Suppressor macrophage (primary cell): ENCODE results near the gene MTFR1L.
"Not testable (repeated sequence)": the region's sequence is repeated elsewhere in the genome, so short reads cannot be mapped to it uniquely, and the experiment has no call there.

Experiments used
- DNase-seq, 4 experiments: peaks; one replicate each; pipeline ENCODE4 v3.0.0-alpha.2; 2020 to 2022

Gene MTFR1L

DNA sequence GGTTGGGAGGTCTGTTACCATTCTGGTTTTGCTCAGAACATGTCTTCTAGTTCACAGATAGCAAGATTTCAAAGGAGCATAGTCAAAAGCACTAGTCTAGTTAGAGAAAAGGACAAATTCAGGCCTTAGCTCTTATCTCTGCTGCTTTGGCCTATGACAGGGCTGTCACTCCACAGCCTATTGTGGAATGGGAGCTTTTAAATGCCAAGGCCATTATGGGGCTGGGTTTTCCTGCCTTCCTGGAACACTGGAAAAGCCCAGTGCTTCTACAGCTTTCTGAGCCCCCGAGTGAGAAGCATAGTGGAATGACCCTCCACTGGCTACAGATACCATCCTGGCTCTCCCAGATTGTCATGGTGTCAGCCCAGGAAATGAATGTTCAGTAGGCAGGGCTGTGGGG lies 9.3 kb downstream of the MTFR1L start:
- DNase-seq = no peak

DNA sequence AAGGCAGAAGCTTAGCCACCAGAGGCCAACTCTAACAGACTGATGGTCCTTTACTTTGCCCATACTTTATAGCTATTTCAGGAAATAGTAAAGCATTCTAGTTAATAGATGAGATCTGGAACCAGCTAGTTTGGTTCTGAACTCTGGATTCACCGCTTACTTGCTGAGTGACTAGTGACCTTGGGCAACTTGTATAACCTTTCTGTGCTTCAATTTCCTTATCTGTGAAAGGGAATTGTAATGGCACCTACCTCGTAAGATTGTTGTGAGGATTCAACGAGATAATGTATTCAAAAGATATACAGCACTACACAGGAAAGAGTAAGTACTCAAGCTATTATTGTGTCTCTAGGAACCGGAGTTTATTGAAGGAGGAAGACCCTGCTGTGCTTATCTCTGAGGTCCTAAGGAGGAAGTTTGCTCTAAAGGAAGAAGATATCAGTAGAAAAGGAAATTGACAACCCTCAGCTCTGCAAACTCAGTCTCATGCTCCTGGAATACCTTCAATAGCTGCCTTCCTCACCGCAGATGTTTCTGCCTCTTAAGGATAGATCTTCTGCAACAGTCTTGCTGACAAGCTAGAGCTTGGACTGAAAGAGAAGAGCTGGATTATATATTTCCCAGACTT lies 11.9 kb downstream of the MTFR1L start:
- no peak for DNase-seq

DNA sequence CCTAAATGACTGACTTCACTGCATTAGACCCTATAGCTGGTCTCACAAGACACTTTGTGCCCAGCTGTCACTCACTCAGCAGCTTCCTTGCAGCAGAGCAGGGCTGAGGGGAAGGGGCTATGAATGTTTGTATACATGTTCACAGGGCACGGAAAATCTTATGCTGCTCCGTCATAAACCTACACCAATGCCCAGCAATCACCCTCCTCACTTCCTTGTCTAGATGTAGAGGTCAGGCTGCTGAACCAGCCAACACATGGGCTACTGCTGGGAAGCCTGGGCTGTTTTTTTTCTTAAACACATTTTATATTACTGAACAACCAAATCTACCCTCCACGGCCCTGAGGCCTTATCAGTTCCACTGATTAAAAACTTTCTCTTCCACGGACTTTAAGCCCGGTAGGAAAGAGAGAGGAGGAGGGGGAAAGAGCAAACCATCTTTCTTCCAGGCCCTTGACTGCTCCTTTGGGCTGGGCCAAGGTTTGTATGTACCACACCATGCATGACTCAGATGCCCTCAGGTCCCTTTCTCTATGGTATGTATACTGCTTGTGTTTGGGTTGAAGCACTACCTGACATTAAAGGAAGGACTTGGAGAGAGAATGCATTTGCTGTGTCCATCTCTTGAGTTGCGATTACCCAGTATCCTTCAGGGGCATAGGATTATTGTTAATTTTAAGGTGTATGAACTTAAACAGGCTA lies 12.7 kb downstream of the MTFR1L start:
- DNase-seq = no peak

DNA sequence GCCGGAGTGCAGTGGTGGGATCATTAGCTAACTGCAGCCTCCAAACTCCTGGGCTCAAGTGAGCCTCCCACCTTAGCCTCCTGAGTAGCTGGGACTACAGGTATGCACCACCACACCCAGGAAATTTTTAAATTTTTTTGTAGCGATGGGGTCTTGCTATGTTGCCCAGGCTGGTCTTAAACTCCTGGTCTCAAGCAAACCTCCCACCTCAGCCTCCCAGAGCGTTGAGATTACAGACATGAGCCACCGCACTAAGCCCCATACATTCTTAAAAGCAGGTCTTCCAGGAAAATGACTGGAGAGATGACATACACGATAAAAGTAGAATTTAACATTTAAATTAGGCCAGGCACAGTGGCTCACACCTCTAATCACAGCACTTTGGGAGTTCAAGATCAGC lies 13.4 kb downstream of the MTFR1L start:
- no peak for DNase-seq

DNA sequence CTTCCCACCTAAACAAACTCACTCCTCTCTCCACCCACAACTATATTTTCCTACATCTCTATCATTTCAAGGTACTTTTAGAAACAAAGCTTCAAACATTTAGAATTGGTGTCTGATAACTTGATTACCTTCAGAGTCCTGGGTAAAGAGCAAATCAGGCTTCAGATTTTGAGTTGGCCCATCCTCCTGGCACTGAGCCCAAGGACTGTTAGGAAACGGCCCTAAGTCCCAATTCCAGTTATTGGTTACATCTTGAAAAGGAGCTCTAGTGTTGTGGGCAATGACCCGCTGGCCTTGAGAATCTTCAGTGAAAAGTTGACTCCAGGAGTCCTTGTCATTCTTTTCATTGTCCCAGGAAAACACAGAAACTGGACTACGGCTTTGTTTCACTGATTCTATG lies 15.1 kb downstream of the MTFR1L start:
- DNase-seq = no peak

DNA sequence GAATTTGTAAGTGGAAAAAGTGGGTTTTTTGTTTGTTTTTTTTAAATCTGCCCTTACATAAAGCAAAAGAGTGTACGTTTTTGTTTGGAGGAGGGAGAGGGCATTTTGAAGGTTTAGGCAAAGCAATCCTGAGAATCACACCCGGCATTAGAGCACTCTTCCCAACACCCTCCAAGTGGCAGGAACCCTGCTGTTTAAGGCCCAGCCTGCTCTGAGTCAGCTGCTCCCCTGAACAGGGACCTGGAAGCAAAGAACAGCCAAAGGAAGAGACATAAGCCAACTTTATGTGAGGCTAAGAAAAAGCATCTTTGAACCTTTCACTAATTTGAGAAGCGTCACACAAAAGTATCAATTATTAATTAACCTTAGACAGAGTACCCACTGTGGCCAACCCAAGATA lies 16.9 kb downstream of the MTFR1L start:
- DNase-seq = no peak

DNA sequence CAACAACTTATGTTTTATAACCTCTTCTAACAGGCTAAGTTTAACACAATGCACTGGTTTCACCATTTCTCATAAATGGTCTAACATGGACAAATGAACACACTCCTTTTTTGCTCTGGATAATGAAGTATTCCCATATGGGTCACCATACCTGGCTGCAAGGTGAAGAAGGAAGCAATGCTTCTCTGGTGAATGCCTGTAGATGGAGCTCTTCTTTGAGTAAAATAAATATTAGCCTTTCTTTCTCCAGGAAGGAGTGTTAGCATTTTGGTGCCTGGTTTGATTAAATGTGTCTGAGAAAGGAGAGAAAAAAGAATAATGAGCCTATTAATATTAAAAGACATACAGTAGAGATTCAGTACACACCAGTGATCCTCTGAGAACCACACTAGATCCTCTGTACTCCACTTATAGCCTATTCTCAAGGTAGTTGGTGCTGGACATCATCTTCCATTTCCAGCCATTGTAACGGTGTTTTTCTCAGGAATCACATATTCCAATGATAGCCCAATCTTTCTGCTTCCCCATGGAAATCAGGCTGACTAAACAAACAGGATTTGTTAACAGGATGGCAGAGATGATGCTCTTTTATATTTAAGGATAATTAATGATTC lies 17.6 kb downstream of the MTFR1L start:
- no peak for DNase-seq

DNA sequence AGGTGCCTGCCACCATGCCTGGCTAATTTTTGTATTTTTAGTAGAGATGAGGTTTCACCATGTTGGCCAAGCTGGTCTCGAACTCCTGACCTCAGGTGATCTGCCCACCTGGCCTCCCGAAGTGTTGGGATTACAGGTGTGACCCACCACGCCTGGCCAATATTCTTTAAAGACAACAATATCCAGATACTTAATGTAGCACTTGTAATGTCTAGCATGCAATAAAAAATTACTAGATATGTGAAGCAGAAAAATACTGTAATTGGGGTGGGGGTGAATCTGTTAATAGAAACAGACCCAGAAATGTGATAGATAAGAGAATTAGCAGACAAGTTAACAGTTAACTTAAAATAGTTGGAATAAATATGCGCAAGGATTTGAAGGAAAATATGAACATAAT lies 20.1 kb downstream of the MTFR1L start:
- DNase-seq = not testable (repeated sequence)

DNA sequence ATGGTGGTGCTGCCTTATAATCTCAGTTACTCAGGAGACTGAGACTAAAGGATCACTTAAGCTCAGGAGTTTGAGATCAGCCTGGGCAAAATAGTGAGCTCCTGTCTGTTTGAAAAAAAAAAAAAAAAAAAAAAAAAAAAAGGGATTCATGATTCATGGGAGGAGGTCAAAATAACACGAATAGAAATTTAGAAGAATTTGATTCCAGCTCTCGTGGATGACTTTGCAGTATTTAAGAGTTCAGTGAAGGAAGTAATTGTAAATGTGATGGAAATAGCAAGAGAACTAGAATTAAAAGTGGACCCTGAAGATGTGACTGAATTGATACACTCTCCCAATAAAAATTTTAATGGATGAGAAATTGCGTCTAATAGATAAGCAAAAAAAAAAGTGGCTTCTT lies 23.7 kb downstream of the MTFR1L start:
- DNase-seq = no peak

DNA sequence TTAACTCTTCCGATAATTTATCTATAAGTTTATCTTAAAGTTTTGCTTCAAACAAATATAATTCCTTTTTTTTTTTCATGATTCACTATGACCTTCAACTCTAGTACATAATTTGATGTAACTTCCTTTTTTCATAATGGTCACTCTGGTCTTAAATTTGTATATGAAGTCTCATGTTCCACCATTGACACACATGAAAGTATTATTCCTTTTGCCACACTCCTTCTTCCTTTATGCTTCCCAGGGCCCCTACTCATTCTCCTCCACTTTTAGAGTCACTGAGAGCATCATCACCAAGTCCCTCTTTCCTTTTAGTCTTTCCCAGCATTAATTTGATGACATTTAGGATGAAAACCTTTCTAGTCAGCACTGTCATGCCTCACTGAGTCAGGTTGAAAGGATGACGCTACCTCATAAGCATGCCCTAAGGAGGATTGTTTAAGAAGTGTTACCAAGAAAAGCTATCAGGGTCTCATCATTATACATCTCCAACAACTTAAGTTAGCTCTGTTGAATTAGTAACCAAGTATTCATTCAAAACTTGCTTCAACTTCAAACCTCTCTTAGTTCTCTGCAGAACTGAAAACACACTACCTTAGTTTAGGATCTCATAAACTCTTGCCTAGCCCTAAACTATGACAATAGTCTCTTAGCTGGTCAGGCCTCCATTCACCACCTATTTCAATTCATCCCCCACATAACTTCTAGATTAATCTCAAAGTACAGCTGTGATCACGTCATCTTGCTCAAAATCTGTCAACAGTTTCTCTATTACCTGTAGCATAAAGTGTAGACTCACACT lies 25.0 kb downstream of the MTFR1L start:
- peak in 3 of 4 experiments; percentile 9 to 56 (median 51) for DNase-seq

DNA sequence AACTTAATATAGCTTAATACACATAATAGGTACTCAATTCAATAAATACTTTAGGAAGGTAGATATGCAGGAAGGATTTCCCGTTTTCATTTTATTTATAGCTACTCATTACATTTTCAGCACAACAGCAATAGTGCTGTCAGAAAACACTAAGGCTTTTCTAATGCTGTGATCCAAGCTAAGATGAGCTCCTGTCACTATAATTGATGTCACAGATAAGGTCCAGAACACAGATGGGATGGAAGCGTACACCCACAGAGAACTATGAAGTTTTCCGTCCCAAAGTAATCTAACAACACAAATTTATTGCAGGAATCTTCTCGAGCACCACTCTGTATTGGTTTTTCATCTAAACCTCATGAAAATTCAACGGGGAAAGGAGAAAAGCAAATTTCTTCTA lies 25.9 kb downstream of the MTFR1L start:
- DNase-seq = no peak

- no peak for DNase-seq
Observed at GRCh38 chr1:25847929-25848328, 28.2 kb downstream of the MTFR1L start.

DNA sequence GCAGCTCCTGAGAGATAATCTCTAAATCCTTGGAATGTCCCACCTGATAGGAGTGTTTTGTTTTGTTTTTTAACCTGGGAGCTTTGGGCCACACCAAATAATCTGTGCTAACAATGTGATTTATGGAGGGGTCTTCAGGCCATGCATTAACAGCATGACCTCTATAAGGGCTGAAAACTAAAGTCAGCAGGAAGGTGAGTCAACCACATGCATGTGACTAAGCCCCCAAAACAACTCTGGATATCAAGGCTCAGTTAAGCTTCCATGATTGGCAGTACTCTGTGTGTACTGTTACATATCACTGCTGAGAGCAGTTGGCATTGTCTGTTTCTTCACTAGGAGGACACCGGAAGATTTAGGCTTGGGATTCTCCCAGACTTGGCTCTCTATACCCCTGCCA lies 28.8 kb downstream of the MTFR1L start:
- no peak for DNase-seq

DNA sequence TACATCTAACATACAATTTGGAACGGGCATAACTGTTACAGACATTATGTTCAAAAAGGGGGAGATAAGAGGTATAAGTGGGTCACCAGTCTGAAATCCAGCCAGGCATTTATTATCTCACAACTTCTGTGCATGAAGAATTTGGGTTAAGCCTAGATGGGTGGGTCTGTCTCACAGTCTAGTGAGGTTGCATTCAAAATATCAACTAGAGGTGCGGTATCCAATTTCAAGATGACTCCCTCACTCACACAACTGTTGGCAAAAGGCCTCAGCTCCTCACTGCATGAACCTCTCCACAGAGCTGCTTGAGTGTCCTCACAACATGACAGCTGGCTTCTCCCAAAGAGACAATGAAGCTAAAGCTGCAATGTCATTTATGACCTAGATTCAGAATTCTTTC lies 34.8 kb downstream of the MTFR1L start:
- no peak for DNase-seq

- no peak for DNase-seq
Observed at GRCh38 chr1:25856856-25857255, 37.1 kb downstream of the MTFR1L start.

DNA sequence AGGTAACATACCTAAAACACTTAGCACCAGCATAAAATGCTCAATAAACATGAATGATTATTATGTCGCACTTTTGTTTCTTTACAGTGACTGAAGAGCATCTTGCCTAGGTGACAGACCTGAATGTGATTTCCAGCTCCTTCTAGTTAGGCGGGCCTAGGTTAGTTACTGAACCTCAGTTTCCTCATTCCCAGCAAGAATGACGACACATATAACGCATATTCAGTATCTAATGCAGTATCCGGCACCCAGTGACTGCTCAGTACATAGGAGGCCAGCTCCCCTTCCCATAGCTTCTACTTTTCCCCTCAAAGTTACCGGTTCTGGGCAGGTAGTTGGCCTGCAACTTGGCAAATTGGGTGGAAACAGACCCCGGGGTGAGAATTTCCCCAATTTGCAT lies 38.7 kb downstream of the MTFR1L start:
- peak in 2 of 4 experiments; percentile 19 for DNase-seq

DNA sequence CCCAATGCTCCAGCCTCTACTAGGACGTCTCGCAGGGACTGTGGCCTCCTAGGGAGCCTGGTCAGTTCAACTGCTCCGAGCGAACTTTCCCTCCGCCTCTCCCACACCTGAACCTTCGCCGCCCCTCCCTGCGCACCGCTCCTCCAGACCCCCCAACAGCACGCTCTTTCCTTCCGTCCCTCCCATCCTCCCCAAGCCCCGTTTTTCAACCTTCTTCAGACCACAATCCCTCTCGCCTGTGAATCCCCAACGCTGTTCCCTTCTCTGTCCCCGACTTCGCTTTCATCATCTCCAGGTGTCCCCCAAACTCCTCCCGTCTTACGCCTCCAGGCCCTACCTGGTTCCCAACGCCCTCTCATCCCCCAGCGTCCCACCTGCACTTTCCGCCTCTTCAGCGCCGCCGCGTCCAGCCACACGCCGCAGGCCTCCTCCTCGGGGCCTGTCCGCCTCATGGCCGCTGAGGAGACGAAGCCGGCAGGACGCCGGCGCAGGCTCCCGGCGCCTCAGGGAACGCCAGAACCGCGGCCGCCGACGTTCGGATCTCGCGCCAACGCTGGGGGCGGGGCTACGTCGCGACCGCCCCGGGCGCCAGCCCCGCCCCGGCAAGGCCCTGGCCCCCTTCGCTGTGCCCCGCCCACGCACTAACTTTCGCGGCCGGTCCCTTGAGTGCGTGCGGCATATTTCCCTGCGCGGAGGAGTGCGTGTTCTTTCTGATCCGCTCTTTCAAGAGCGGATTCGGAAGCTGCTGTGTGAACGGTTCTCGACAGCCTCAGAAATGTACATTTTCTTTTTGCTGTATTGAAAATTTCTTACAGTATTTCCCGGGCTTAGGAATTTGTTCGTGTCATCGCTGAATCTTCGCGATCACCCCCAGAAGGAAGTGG lies 39.4 kb downstream of the MTFR1L start, which contains the start of gene AUNIP:
TSS of gene AUNIP (minus strand) at position 552 of the 884 bp plus-strand sequence. CDS start at position 452, 100 bp downstream.
- DNase-seq = peak; percentile 97 to 100 (median 98)

DNA sequence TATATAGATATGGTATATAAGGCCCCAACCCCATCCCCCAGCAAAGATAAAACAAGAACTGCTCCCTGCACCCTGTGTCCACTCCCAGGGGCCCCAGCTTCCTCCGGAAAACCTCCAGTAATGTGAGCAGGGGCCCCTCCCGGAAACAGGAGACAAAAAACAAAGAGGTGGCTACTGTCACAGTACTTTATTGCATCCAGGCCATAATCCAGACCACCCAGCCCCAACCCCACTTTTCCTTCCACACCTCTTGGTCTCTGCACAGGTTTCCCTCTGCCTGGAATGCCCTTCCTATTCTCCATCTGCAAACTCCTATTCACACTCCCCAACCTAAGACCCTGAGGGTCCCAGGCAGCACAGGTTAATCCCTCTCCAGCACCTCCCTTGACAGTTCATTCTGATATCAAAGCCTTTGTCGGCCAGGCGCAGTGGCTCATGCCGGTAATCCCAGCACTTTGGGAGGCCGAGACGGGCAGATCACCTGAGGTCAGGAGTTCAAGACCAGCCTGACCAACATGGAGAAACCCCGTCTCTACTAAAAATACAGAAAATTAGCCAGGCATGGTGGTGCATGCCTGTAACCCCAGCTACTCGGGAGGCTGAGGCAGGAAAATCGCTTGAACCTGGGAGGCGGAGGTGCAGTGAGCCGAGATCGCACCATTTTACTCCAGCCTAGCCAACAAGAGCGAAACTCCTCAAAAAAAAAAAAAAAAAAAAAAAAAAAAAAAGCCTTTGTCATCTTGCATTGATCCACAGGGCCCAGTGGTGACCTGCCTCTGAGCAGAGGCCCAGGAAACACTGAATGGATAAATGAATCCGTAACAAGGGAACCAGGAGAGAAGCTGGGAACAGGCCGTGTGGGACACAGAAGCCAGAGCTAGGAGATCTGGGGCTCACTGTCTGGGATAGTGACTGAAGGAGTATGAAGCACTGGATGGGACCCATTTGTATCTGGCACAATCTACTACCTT lies 41.8 kb downstream of the MTFR1L start:
- peak; percentile 20 to 67 (median 53) for DNase-seq

GRCh38 chr1:25862785-25863485 lies 43.2 kb downstream of the MTFR1L start:
- DNase-seq = no peak
